ENCODE measurements around the gene CCDC197.

Gene CCDC197

GRCh38 chr14:93991649-93992048 is 5.5 kb upstream of the CCDC197 start:
- Histone ChIP-seq H3K4me3 (IDR thresholded peaks at IDR 0.05; ENCODE audit: insufficient read depth, low read depth, low read length) (no peak overlapping the region), H3K27me3 (ENCODE audit: insufficient read depth, low read depth) (no peaks in the 10 kb centered on the region), H3K4me2 (no peak overlapping the region), H3K36me3 (ENCODE audit: insufficient read depth) (no peaks in the 10 kb centered on the region), H4K20me1 (ENCODE audit: insufficient read depth) (no peaks in the 10 kb centered on the region), H3K4me1 (ENCODE audit: low read depth, poor library complexity, severe bottlenecking) (peaks cover 4% of the 10 kb centered on the region), H3K27ac (no peak overlapping the region), H3K79me2 (ENCODE audit: insufficient read depth, low read depth) (no peaks in the 10 kb centered on the region), H2AFZ (ENCODE audit: low read depth) (no peak overlapping the region), H3K9ac (no peak overlapping the region)
- TF ChIP-seq, protein P1, sequence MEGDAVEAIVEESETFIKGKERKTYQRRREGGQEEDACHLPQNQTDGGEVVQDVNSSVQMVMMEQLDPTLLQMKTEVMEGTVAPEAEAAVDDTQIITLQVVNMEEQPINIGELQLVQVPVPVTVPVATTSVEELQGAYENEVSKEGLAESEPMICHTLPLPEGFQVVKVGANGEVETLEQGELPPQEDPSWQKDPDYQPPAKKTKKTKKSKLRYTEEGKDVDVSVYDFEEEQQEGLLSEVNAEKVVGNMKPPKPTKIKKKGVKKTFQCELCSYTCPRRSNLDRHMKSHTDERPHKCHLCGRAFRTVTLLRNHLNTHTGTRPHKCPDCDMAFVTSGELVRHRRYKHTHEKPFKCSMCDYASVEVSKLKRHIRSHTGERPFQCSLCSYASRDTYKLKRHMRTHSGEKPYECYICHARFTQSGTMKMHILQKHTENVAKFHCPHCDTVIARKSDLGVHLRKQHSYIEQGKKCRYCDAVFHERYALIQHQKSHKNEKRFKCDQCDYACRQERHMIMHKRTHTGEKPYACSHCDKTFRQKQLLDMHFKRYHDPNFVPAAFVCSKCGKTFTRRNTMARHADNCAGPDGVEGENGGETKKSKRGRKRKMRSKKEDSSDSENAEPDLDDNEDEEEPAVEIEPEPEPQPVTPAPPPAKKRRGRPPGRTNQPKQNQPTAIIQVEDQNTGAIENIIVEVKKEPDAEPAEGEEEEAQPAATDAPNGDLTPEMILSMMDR (conservative IDR thresholded peaks at IDR 0.05; ENCODE audit: low read depth, low read length): no peak

DNA sequence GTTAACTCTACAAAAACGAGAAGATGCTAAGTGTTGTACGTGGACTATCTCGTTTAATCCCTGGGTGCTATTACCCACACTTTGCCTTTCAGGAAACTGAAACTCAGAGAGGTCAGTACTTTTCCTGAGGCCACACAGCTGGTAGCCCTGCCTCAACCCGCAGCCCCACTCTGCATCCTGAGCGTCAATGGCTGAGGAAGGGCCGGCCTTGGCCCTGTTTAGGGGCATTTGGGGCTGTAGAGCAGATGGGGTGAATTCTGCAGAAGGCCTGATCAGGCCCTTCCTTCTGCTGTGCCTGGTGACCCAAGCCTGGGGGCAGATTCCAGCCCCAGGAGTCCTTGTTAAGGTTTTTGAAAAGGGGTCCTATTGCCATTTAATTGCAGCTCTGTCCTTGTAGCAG is 3.7 kb upstream of the CCDC197 start:
- Histone ChIP-seq H3K4me2 (no peak overlapping the region), H3K4me1 (ENCODE audit: low read depth, poor library complexity, severe bottlenecking) (peaks cover 6% of the 10 kb centered on the region), H3K36me3 (ENCODE audit: insufficient read depth) (no peaks in the 10 kb centered on the region), H3K27ac (no peak overlapping the region), H3K27me3 (ENCODE audit: insufficient read depth, low read depth) (no peaks in the 10 kb centered on the region), H3K9ac (no peak overlapping the region), H3K4me3 (IDR thresholded peaks at IDR 0.05; ENCODE audit: insufficient read depth, low read depth, low read length) (no peak overlapping the region), H4K20me1 (ENCODE audit: insufficient read depth) (no peaks in the 10 kb centered on the region), H3K79me2 (ENCODE audit: insufficient read depth, low read depth) (no peaks in the 10 kb centered on the region), H2AFZ (ENCODE audit: low read depth) (no peak overlapping the region)
- TF ChIP-seq, protein P1 (conservative IDR thresholded peaks at IDR 0.05; ENCODE audit: low read depth, low read length): no peak

DNA sequence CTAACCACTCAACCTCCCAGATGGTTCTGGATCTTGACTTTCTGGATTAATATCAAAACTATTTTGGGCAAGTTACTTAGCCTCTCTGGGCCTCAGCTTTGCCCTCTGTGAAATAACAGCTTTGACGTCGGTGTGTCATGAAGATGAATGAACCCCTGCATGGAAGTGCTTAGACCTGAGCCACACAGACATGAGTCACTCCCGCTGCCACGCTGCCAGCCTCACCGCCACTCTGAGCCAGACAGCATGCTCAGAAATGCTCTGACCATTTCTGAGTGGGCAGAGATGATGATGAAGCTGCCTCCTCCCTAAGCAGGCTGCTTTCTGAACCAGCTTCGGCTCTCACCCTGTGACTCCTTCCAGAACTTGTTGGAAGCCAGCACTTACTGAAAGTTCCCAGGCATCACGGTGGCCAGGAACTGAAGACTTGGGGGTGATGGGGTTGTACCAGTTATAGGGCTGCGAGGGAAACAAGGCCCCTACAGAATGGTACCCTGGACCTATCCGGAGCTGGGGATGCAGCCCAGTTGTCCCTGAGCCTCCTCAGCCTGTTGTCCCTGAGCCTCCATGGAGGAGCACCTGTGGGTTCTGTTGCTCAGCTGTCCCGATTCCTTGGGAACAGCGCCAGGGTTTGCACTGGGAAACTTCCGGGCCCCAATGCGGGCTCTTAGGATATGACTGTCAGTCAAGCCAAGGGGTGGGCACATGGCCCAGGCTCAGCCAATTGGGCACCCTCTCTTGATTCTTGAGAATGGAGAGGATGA is 2.0 kb upstream of the CCDC197 start:
- H2AFZ ChIP-seq (ENCODE audit: low read depth): no peak overlapping the region
- no peaks in the 10 kb centered on the region for H4K20me1 ChIP-seq (ENCODE audit: insufficient read depth)
- TF ChIP-seq, protein P1 (conservative IDR thresholded peaks at IDR 0.05; ENCODE audit: low read depth, low read length): no peak
- no peaks in the 10 kb centered on the region for H3K27me3 ChIP-seq (ENCODE audit: insufficient read depth, low read depth)
- no peak overlapping the region for H3K4me2 ChIP-seq
- H3K27ac ChIP-seq: no peak overlapping the region
- H3K9ac ChIP-seq: no peak overlapping the region
- no peaks in the 10 kb centered on the region for H3K79me2 ChIP-seq (ENCODE audit: insufficient read depth, low read depth)
- H3K36me3 ChIP-seq (ENCODE audit: insufficient read depth): no peaks in the 10 kb centered on the region
- peaks cover 19% of the 10 kb centered on the region for H3K4me1 ChIP-seq (ENCODE audit: low read depth, poor library complexity, severe bottlenecking)
- H3K4me3 ChIP-seq (IDR thresholded peaks at IDR 0.05; ENCODE audit: insufficient read depth, low read depth, low read length): no peak overlapping the region

DNA sequence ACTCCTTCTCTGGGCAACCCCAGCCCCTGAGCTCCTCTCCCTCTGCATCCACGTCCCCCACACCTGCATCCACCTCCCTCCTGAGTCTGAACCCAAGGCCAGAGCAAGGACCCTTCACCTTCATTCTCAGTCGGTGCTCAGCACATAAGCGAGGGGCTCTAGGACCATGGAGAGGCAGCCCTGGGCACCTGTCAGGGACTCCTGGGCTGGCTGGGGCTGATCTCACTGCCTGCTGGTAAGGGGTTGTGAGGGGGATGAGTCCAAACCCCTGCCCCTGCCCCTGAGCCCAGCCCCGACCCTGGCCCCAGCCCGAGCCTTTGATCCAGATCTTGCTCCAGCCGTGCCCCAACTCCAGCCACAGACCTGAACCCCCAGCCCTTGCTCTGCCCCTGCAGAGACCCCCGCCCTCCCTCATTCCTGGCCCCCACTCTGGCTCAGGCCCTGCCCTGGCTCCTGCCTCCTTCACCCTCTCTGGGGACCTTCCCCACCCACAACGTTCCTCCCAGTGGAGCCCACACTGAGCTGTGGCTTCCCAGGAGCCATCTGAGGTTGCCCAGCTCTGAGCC is 888 bp upstream of the CCDC197 start:
- H3K9ac ChIP-seq: no peak overlapping the region
- no peak overlapping the region for H3K4me2 ChIP-seq
- TF ChIP-seq, protein P1 (conservative IDR thresholded peaks at IDR 0.05; ENCODE audit: low read depth, low read length): no peak

More for the DNA sequence above, 888 bp upstream of the CCDC197 start:
- H3K27ac ChIP-seq: no peak overlapping the region
- H3K4me3 ChIP-seq (IDR thresholded peaks at IDR 0.05; ENCODE audit: insufficient read depth, low read depth, low read length): no peak overlapping the region
- H4K20me1 ChIP-seq (ENCODE audit: insufficient read depth): no peaks in the 10 kb centered on the region
- H3K4me1 ChIP-seq (ENCODE audit: low read depth, poor library complexity, severe bottlenecking): peaks cover 26% of the 10 kb centered on the region
- H2AFZ ChIP-seq (ENCODE audit: low read depth): no peak overlapping the region
- H3K36me3 ChIP-seq (ENCODE audit: insufficient read depth): no peaks in the 10 kb centered on the region
- no peaks in the 10 kb centered on the region for H3K27me3 ChIP-seq (ENCODE audit: insufficient read depth, low read depth)
- no peaks in the 10 kb centered on the region for H3K79me2 ChIP-seq (ENCODE audit: insufficient read depth, low read depth)

Data from KMS-11 (cell line).